ENCODE results near the gene TSFM.

DNA sequence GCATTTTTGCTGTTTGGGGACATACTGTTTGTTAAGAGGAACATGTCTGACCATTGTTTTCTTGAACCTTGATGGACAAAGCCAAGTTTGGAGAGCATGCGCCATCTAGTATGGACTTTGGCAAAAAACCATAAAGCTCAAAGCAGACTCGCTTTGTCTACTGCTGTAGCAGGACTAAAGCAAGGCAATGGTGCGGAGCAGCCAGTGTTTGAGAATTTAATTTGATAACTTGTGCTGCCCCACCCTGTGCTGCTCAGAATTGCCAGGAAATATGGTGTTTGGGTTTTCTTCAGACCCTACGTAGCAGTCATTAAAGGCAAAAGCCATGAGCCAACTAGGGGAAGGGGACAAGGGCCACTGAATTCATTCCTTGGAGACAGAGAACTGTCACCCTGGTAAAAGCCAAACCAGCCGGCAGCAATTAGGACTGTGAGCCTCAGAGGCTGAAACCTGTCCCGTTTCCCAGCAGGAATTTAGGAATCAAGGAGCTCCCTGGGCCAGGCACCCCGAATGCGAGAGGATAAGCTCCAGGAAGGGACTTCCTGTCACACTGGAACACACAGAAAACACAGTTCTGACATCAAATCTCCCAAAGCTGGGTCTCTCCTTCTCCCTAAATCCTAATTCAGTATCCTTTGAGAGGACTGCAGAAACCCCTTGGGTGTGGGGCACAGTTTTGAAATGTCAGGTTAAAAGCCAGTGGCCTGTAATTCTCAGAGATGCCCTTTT is 34.8 kb downstream of the TSFM start:
- TF ChIP-seq, protein P1, sequence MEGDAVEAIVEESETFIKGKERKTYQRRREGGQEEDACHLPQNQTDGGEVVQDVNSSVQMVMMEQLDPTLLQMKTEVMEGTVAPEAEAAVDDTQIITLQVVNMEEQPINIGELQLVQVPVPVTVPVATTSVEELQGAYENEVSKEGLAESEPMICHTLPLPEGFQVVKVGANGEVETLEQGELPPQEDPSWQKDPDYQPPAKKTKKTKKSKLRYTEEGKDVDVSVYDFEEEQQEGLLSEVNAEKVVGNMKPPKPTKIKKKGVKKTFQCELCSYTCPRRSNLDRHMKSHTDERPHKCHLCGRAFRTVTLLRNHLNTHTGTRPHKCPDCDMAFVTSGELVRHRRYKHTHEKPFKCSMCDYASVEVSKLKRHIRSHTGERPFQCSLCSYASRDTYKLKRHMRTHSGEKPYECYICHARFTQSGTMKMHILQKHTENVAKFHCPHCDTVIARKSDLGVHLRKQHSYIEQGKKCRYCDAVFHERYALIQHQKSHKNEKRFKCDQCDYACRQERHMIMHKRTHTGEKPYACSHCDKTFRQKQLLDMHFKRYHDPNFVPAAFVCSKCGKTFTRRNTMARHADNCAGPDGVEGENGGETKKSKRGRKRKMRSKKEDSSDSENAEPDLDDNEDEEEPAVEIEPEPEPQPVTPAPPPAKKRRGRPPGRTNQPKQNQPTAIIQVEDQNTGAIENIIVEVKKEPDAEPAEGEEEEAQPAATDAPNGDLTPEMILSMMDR (conservative IDR thresholded peaks at IDR 0.05; ENCODE audit: low read length) = no peak
- TF ChIP-seq EZH2phosphoT487 (IDR thresholded peaks at IDR 0.05; ENCODE audit: borderline replicate concordance, low read depth, low read length) = no peak

Measured in OCI-LY7 (cell line).